ENCODE results near the gene EHBP1L1.

The EHBP1L1 gene

GRCh38 chr11:65576867-65577755 lies 1.3 kb downstream of the EHBP1L1 start:
- DNase-seq (ENCODE audit: low spot score) = peak; percentile 91
- ChIA-PET POLR2A (ENCODE audit: low non-redundant PET) (interaction anchor here (0.5 to 1.1 kb wide), 4 partner anchors 8 to 37 kb away, joined by 3 to 4 read pairs (median 3); no protein-coding TSS in a partner anchor), CTCF (interaction anchor here (0.6 to 2.7 kb wide), 3 partner anchors 17 to 36 kb away, joined by 4 to 10 read pairs (median 6); no protein-coding TSS in a partner anchor)
- peak overlapping the region; percentile 98 for H3K27ac ChIP-seq
- TF ChIP-seq, protein P1, sequence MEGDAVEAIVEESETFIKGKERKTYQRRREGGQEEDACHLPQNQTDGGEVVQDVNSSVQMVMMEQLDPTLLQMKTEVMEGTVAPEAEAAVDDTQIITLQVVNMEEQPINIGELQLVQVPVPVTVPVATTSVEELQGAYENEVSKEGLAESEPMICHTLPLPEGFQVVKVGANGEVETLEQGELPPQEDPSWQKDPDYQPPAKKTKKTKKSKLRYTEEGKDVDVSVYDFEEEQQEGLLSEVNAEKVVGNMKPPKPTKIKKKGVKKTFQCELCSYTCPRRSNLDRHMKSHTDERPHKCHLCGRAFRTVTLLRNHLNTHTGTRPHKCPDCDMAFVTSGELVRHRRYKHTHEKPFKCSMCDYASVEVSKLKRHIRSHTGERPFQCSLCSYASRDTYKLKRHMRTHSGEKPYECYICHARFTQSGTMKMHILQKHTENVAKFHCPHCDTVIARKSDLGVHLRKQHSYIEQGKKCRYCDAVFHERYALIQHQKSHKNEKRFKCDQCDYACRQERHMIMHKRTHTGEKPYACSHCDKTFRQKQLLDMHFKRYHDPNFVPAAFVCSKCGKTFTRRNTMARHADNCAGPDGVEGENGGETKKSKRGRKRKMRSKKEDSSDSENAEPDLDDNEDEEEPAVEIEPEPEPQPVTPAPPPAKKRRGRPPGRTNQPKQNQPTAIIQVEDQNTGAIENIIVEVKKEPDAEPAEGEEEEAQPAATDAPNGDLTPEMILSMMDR (conservative IDR thresholded peaks at IDR 0.05; ENCODE audit: low read depth) = no peak

GRCh38 chr11:65577756-65578109 lies 1.9 kb downstream of the EHBP1L1 start:
- peak overlapping the region; percentile 98 for H3K27ac ChIP-seq
- TF ChIP-seq, protein P1 (conservative IDR thresholded peaks at IDR 0.05; ENCODE audit: low read depth) = no peak
- POLR2A ChIA-PET (ENCODE audit: low non-redundant PET) = interaction anchor here (0.5 to 1.1 kb wide), 2 partner anchors 8 to 25 kb away, joined by 3 to 4 read pairs; no protein-coding TSS in a partner anchor
- no peak for DNase-seq (ENCODE audit: low spot score)
- CTCF ChIA-PET = interaction anchor here (1.8 to 2.7 kb wide), 2 partner anchors 16 to 37 kb away, joined by 6 to 10 read pairs; no protein-coding TSS in a partner anchor

DNA sequence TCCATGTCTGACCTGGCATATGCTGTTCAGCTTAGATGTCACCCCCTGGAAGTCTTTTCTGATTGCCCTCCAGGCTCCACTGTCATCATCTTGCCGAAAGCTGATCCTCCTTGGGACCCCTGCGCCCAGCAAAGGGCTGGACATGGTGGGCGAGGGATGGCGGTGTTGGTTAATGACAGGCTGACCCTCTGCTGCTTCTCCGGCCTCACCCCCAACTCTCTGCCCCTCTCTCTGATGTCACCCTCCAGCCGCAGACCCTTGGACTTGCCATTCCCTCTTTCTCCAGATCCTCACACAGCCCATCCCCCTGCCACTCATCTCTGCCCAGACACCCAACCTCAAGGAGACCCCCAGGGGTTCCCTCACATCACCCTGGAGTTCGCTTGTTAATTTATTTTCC lies 2.3 kb downstream of the EHBP1L1 start:
- DNase-seq (ENCODE audit: low spot score) = no peak
- CTCF ChIA-PET = no interaction called here
- TF ChIP-seq, protein P1 (conservative IDR thresholded peaks at IDR 0.05; ENCODE audit: low read depth) = no peak
- H3K27ac ChIP-seq = peak overlapping the region; percentile 98
- POLR2A ChIA-PET (ENCODE audit: low non-redundant PET) = no interaction called here

GRCh38 chr11:65578667-65579066 lies 2.8 kb downstream of the EHBP1L1 start:
- ChIA-PET CTCF (interaction anchor here (0.6 kb wide), 1 partner anchor 9 kb away, joined by 4 read pairs; no protein-coding TSS in a partner anchor), POLR2A (ENCODE audit: low non-redundant PET) (no interaction called here)
- DNase-seq (ENCODE audit: low spot score) = no peak
- peak overlapping the region; percentile 98 for H3K27ac ChIP-seq
- TF ChIP-seq, protein P1 (conservative IDR thresholded peaks at IDR 0.05; ENCODE audit: low read depth) = no peak

GRCh38 chr11:65579291-65579690 lies 3.4 kb downstream of the EHBP1L1 start:
- H3K27ac ChIP-seq = peak overlapping the region; percentile 98
- TF ChIP-seq, protein P1 (conservative IDR thresholded peaks at IDR 0.05; ENCODE audit: low read depth) = no peak
- ChIA-PET CTCF (interaction anchor here (0.6 kb wide), 1 partner anchor 8 kb away, joined by 4 read pairs; no protein-coding TSS in a partner anchor), POLR2A (ENCODE audit: low non-redundant PET) (no interaction called here)
- DNase-seq (ENCODE audit: low spot score) = no peak

GRCh38 chr11:65580031-65580692 lies 4.3 kb downstream of the EHBP1L1 start:
- peak overlapping the region; percentile 21 for H3K27ac ChIP-seq
- TF ChIP-seq, protein P1 (conservative IDR thresholded peaks at IDR 0.05; ENCODE audit: low read depth) = no peak
- ChIA-PET CTCF (interaction anchor here (1.6 kb wide), 1 partner anchor 13 kb away, joined by 5 read pairs; no protein-coding TSS in a partner anchor), POLR2A (ENCODE audit: low non-redundant PET) (no interaction called here)
- DNase-seq (ENCODE audit: low spot score) = no peak
